HG02870 (cell line): ENCODE data around the gene NVL.

ENCODE experiments used
- ATAC-seq: cut with Tn5 transposase; IDR thresholded peaks from one replicate; pipeline ENCODE4 v1.9.1; 2021; ENCODE audit warnings: mild to moderate bottlenecking, moderate library complexity; ENCODE audit not compliant: unreplicated experiment

The NVL gene

DNA sequence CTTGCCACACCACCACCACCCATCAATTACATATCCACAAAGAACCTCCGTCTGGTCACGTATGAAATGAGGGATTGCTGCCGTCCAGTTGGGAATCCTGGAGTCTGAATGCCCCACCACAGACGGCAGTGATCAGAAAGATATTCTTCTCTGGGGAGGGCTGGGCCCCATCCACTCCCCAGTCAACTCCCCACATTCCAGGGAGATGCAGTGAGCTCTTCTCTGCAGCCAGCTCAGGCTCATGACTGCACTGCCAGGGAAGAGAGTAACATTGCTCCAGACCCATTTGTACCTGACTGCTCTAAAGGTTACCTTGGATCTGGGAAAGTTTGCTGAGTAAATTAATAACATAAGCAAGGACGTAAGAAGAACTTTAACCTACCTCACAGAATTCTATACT, 128.6 kb downstream of the NVL start:
- ATAC-seq: no peak

DNA sequence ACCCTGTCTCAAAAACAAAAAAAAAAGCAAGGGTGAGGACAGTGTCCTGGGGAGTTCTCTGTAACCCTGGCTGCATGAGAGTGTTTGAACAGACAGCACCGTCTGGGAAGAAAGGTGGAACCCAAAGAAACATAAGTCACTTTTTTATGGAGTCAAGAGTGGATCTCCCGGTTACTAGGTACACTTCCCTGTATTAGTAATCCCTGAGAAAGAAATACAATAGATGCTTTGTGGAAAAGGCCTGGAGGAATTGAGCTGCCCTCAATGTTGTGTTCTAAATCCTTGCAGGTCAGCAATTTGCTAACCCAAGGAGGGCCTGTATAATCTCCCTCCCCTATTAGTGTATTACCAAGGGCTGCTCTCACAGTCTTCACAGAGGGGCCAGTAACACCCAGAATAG, 130.3 kb downstream of the NVL start:
- ATAC-seq: no peak

DNA sequence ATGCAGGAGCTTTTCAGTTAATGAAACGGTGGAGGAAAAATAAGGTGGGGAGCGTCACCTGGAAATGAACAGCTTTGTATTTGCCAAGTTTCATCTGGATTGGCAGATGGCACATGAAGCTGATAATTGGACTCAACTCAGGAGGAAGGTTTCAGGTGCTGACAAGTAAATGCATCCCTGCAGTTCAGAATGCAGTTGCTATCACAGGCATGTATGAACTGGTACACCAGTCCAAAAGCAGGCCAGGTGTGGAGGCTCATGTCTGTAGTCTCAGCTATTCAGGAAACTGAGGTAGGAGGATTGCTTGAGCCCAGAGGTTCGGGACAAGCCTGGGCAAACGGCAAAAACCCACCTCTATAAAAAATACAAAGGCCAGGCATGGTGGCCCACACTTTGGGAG, 131.4 kb downstream of the NVL start:
- ATAC-seq: no peak

DNA sequence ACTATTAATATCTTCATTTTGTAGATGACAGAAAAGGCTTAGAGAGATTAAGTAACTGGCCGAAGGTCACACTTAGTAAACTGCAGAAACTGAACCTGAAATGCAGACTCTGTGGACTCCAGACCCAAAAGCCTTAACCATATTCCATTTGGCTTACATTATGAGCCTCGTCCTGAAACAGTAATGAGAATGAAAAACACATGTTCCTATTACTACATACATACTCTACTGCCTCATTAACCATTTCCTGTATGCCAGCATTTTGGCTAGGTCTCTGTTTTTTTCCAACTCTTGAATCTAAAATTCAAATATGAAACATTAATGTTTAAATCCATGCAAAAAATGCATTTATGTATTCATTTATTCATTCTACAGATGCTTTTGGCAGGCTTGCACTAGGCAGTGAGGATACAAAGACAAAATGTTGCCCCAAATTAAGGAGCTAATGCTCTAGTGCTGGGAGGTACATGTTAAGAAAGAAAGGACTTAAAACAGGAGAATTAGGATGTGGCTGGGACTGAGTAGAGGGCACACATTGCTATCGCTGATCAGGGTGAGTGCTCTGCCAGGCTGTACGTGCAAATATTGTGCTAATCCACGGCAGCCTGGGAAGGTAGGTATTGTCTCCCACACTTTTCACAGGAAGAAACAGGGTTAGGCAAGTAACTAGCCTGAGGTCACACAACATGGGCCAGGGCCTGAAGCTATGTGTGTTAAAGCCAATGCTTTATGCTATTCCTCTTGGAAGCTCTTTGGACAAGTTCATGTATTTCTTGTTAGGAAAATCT, 133.0 kb downstream of the NVL start:
- ATAC-seq: no peak

DNA sequence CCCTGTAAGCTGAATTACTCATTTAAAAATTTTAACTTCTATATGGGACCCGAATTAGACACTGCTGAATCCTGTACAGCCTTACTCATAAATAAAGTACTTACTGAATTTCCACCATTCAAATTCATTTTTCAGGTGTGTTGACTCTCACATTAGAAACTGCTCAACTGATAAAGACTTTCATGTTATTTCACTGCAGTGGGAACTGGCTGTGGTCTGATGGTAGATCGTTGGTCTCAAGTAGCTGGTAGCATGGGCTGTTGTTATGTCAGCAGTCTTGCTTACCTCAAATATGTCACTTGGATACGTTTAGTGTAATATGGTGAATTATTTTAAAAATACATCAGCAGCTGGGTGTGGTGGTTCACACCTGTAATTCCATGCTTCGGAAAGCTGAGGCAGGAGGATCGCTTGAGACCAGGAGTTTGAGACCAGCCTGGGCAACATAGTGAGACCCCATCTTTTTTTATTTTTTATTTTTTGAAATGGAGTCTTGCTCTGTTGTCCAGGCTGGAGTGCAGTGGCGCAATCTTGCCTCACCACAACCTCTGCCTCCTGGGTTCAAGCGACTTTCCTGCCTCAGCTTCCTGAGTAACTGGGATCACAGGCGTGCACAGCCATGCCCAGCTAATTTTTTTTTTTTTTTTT, 136.5 kb downstream of the NVL start:
- ATAC-seq: no peak

DNA sequence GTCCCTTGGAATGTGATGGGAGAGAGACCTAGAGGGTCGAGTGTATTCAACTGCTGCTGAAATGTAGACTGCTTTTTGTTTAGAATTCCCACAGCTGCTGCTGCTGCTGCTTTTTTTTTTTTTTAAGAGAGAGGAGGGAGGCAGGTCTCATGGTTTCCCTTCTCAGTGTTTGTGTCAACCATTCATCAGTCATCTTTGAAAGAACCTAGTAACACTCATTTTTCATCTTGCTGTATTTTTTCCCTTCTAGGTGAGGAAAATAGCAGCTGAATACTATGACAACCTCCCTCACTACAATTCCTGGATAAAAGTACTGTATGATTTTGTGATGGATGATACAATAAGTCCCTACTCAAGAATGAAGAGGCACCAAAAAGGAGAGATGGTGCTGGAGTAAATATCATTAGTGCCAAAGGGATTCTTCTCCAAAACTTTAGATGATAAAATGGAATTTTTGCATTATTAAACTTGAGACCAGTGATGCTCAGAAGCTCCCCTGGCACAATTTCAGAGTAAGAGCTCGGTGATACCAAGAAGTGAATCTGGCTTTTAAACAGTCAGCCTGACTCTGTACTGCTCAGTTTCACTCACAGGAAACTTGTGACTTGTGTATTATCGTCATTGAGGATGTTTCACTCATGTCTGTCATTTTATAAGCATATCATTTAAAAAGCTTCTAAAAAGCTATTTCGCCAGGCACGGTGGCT, 137.7 kb downstream of the NVL start:
- peak; percentile 62 for ATAC-seq

DNA sequence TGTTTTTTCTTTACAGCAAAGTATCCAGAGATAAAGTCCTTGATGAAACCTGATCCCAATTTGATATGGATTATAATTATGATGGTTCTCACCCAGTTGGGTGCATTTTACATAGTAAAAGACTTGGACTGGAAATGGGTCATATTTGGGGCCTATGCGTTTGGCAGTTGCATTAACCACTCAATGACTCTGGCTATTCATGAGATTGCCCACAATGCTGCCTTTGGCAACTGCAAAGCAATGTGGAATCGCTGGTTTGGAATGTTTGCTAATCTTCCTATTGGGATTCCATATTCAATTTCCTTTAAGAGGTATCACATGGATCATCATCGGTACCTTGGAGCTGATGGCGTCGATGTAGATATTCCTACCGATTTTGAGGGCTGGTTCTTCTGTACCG, 140.4 kb downstream of the NVL start:
- ATAC-seq: no peak

DNA sequence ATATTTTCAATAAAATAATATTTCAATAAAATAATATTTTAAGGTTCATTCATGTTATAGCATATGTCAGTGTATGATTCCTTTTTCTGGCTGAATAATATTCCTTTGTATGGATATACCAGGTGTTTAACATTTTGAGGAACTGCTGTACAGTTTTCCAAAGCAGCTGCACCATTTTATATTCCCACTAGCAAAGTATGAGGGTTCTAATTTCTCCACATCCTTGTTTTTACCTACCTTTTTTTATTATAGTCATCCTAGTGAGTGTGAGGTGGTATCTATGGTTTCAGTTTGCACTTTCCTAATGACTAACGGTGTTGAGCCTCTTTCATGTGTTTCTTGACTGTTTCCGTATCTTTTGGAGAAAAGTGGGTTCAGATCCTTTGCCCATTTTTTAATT, 141.7 kb downstream of the NVL start:
- no peak for ATAC-seq

DNA sequence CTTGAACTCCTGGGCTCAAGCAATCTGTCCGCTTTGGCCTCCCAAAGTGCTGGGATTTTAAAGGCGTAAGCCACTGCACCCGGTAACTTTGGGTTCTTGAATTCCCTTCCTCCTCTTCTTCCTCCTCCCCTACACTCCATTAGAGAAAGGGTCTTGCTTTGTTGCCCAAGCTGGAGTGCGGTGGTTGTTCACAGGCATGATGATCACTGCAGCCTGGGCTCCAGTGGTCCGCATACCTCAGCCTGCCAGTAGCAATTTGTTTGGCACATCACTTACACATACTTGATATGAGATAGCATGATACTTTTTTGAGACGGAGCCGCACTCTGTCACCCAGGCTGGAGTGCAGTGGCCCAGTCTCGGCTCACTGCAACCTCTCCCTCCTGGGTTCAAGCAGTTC, 144.8 kb downstream of the NVL start:
- ATAC-seq: no peak

DNA sequence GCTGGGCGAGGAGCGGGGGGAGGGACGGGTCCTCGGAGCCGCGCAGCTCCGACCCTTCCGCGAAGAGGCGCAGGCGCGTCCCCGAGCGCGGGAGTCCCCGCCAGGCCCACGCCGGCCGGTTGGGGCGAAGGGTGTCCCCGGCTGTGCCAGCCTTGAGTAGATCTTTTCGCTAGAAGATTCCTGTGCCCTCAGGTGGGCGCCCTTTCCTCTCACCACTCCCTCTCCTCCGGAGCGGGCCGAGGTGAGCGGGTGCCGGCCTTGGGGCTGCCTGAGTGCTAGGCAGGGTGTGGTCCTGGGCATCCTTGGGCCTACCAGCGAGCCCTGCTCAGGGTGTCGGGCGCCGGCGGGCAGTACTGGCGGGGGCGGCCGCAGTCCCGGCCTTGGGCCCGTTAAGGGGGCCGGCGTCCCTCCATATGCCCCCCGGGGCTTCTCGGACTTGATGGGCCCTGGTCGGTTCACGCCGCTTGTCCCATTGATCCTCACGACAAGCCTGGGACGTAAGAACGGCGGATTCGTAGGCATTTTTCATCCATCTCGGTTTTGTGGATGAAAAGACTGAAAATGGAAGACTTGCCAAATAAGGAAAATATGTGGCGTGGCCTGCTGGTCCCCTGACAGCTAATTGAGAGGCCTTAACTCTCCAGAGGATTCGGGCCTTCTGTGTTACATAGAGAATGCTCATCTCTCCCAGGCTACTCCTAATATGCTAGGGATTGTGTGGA, 146.2 kb downstream of the NVL start:
- peak; percentile 32 for ATAC-seq

DNA sequence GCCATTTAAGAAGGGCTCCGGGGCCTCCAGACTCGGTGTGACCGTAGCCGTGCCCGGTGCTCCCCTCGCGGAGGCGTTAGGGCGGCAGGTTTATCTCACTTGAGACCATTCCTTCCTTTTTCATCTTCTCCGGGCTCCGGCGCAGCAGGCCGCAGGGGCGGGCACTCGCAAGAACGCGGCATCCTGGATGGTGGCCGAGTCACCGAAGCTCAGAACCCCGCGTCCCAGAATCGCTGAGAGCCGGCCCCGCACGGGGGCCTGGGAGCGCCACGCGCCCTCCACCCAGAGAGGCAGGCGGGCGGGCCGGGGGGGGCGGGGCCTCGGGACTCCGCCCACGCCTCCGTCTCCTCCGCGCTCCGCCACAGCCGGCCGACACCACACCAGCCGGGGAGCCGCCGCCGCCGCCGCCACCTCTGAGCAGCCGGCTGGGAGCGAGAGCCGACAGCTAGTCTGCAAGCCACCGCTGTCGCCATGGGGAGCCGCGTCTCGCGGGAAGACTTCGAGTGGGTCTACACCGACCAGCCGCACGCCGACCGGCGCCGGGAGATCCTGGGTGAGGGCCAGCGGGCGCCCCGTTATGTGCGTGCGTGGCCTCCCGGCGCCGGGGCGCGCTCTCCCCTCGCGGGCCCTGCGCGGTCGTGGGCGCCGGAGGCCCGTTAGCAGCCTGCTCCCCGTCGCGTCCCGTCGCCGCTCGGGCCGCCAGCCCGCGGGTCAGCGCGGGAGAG, 146.9 kb downstream of the NVL start, which contains the start of gene DEGS1:
Gene DEGS1 (plus strand): TSS at position 375 of the 725 bp plus-strand sequence. CDS start 97 bp downstream, at position 472.
- ATAC-seq: peak; percentile 60

DNA sequence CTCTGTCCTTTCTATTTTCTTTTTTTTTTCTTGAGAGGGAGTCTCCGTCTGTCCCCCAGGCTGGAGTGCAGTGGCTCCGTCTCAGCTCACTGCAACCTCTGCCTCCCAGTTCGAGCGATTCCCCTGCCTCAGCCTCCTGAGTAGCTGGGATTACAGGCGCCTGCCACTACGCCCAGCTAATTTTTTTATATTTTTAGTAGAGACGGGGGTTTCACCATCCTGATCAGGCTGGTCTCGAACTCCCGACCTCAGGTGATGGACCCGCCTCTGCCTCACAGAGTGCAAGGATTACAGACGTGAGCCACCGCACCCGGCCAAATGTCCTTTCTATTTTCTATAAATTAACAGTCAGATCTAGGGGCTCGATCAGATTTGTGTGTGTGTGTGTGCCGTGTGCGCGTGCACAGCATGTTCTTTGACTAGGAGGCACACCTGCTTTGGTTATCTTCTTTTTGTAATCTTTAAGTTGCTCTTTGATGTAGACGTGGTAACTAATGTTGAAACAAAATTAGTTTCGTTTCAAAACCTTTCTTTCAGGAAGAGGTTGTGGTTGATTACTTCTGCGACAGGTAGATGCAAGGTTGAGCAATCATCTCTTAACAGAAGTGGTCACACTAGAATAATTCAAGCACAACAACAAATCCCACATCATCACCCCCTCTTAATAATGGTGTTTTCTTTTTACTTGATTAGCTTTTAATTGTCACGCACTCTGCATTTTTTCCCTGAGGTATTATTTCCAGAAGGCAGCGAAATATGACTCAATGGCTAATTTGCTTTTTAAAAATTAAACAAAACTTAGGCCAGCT, 147.7 kb downstream of the NVL start:
- peak; percentile 43 for ATAC-seq

DNA sequence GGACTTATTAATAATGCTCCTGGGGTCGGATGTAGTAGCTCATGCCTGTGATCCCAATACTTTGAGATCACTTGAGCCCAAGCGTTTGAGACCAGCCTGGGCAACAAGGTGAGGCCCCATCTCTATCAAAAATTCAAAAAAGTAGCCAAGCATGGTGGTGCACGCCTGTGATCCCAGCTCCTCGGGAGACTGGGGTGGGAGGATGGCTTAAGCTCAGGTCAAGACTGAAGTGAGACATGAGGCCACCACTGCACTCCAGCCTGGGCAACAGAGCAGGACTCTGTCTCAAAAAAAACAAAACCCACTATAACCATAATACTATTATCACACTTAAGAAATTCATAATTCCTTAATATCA, 148.5 kb downstream of the NVL start:
- ATAC-seq: no peak

DNA sequence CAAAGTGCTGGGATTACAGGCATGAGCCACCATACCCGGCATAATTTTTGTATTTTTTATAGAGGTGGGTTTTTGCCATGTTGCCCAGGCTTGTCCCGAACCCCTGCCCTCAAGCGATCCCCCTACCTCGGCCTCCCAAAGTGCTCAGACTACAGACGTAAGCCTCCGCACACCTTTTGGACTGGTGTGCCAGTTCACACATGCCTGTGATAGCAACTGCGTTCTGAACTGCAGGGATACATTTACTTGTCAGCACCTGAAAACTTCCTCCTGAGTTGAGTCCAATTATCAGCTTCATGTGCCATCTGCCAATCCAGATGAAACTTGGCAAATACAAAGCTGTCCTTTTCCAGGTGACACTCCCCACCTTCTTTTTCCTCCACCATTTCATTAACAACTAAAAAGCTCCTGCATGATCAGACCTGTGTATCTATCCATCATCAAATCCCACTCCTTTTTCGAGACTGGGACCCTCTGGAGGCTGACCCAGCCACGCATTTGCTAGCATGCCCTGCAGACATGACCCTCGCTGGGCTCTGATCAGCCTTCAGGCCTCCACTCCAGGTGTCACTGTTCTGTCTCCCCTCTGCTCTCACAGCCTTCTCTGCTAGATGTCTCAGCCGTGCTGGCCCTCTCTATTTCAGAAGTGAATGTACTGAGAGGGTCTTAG, 149.1 kb downstream of the NVL start:
- no peak for ATAC-seq

DNA sequence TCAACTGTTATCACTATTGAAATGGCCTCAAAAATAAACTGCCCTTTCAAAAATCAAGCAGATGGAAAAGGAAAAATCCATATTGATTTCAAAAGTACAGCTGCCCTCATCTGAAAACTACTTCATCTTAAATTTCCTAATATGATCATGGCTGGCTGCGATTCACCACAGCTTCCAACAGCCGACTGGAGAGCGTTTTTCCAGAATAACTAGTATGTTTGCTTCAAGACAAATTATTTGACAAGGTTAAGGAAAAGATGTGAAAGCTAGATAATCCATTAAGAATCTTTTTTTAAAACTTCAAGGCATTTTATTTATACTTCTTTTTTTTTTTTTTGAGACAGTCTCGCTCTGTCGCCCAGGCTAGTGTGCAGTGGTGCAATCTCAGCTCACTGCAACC, 151.1 kb downstream of the NVL start:
- no peak for ATAC-seq

DNA sequence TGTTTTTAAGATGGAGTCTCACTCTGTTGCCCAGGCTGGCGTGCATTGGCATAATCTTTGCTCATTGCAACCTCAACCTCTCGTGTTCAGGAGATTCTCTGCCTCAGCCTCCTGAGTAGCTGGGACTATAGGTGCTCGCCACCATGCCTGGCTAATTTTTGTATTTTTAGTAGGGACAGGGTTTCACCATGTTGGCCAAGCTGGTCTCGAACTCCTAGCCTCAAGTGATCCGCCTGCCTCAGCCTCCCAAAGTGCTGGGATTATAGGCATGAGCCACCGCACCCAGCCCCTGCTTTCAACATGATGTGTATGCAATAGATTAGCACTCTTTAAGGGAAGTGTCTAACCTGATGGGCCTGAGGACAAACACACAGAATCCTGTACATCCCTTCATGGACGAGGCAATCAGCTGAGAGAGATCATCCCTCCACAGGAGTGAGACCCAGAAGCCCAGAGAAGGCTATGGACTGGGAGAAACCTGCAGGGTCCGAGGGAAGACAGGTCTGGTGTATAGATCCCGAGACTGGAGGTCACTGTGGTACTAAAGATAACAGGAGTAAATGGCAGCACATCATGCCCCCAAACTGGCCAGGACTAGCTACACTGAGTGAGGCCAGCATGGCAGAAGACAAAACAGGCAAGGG, 152.5 kb downstream of the NVL start:
- no peak for ATAC-seq
